KMS-11 (cell line): Measurements from ENCODE around the gene NDUFAF3.

Experiments used
- H2AFZ ChIP-seq: fragments of 200-600 bp; sonication (generic); 2 replicates; pipeline ENCODE4 v1.6.1; 2016; ENCODE audit warnings: antibody characterized with exemption, mixed run types, low read depth
- H3K27ac ChIP-seq: fragments of 200-600 bp; sonication (generic); 2 replicates; pipeline ENCODE4 v1.6.1; 2016; ENCODE audit warnings: mild to moderate bottlenecking, mixed run types
- H3K27me3 ChIP-seq: fragments of 200-600 bp; sonication (generic); 2 replicates; pipeline ENCODE4 v1.6.1; 2017; ENCODE audit warnings: mild to moderate bottlenecking, low read depth, mixed run types, moderate library complexity; ENCODE audit not compliant: insufficient read depth
- H3K36me3 ChIP-seq: fragments of 200-600 bp; sonication (generic); 2 replicates; pipeline ENCODE4 v1.6.1; 2017; ENCODE audit warnings: mild to moderate bottlenecking, mixed run types; ENCODE audit not compliant: insufficient read depth
- H3K4me1 ChIP-seq: fragments of 200-600 bp; sonication (generic); 2 replicates; pipeline ENCODE4 v1.6.1; 2016; ENCODE audit warnings: mild to moderate bottlenecking, low read depth, mixed run types; ENCODE audit not compliant: poor library complexity, severe bottlenecking
- H3K4me2 ChIP-seq: fragments of 200-600 bp; sonication (generic); 2 replicates; pipeline ENCODE4 v1.7.0; 2016; ENCODE audit warnings: mild to moderate bottlenecking, mixed run types
- H3K4me3 ChIP-seq: fragments of 200-600 bp; sonication (generic); IDR thresholded peaks from 2 replicates; pipeline ENCODE4 v1.6.1; 2017; ENCODE audit warnings: low read depth, low read length, mixed read lengths; ENCODE audit not compliant: insufficient read depth
- H3K79me2 ChIP-seq: fragments of 200-600 bp; sonication (generic); 2 replicates; pipeline ENCODE4 v1.6.1; 2016; ENCODE audit warnings: low read depth, mixed run types; ENCODE audit not compliant: insufficient read depth
- H3K9ac ChIP-seq: fragments of 200-600 bp; sonication (generic); 2 replicates; pipeline ENCODE4 v1.6.1; 2016; ENCODE audit warnings: mild to moderate bottlenecking, mixed run types
- H4K20me1 ChIP-seq: fragments of 200-600 bp; sonication (generic); 2 replicates; pipeline ENCODE4 v1.6.1; 2016; ENCODE audit warnings: mild to moderate bottlenecking, mixed run types; ENCODE audit not compliant: insufficient read depth
- CTCF ChIP-seq: fragments of 200-600 bp; sonication (generic); conservative IDR thresholded peaks from 2 replicates; pipeline ENCODE4 v1.6.1; 2017; ENCODE audit warnings: low read depth, mild to moderate bottlenecking, antibody characterized with exemption, low read length, moderate library complexity, mixed read lengths

NDUFAF3 gene

GRCh38 chr3:49019941-49020329 is 2.0 kb upstream of the NDUFAF3 start:
- Histone ChIP-seq H3K36me3 (no peaks in the 10 kb centered on the region), H3K4me2 (peak overlapping the region; percentile 76), H3K4me1 (peaks cover 21% of the 10 kb centered on the region), H4K20me1 (no peaks in the 10 kb centered on the region), H3K9ac (peak overlapping the region; percentile 93; the same call in 1 of the 2 replicates), H3K27ac (peak overlapping the region; percentile 94; the same call in 1 of the 2 replicates), H3K4me3 (no peak overlapping the region), H2AFZ (no peak overlapping the region), H3K79me2 (peaks cover 32% of the 10 kb centered on the region; the same call in 1 of the 2 replicates), H3K27me3 (no peaks in the 10 kb centered on the region)
- TF ChIP-seq CTCF: no peak

- Histone ChIP-seq H3K79me2 (peaks cover 33% of the 10 kb centered on the region; the same call in 1 of the 2 replicates), H2AFZ (no peak overlapping the region), H3K27me3 (no peaks in the 10 kb centered on the region), H3K4me3 (peak overlapping the region; percentile 68), H3K4me1 (peaks cover 21% of the 10 kb centered on the region), H4K20me1 (no peaks in the 10 kb centered on the region), H3K27ac (peak overlapping the region; percentile 94), H3K36me3 (no peaks in the 10 kb centered on the region), H3K9ac (peak overlapping the region; percentile 93), H3K4me2 (peak overlapping the region; percentile 76)
- no peak for TF ChIP-seq CTCF
These were observed 1.4 kb upstream of the NDUFAF3 start for GRCh38 chr3:49020330-49021212.

DNA sequence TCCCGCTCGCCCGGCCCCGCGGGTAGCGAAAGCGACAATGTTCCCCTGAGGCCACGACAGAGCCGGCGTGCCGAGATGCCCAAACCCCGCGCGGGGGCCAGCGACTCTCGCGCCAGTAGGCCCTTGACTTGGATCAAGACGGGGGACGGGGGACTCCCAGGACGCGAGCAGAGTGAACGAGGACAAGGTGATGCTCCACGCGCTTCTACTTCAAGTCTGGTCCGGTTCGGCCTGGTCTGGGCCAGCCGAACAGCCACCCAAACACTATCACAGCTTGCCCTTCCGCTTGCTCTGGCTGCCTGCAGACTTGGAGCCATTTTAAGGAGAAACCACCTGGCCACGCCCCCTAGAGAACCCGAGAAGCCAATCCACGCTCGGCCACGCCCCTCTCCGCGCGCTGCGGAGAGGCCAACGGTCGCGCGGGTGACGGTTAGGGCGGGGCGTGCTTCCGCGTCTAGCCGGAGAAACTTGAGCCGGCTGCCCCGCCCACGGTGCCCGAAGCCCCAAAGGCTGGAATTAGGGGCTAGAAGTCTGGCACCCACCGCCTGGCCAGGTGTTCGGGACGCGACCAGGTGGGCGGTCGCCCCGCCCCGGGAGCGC is 608 bp upstream of the NDUFAF3 start:
- peaks cover 33% of the 10 kb centered on the region; the same call in 1 of the 2 replicates for H3K79me2 ChIP-seq
- H3K4me2 ChIP-seq: peak overlapping the region; percentile 76; the same call in 1 of the 2 replicates
- peak overlapping the region; percentile 43 for H3K4me3 ChIP-seq
- peak overlapping the region; percentile 94 for H3K27ac ChIP-seq
- H3K27me3 ChIP-seq: no peaks in the 10 kb centered on the region
- H3K36me3 ChIP-seq: no peaks in the 10 kb centered on the region
- H3K9ac ChIP-seq: peak overlapping the region; percentile 93
- TF ChIP-seq CTCF: no peak
- H3K4me1 ChIP-seq: peaks cover 21% of the 10 kb centered on the region
- H4K20me1 ChIP-seq: no peaks in the 10 kb centered on the region
- H2AFZ ChIP-seq: peak overlapping the region; percentile 14; the same call in 1 of the 2 replicates

DNA sequence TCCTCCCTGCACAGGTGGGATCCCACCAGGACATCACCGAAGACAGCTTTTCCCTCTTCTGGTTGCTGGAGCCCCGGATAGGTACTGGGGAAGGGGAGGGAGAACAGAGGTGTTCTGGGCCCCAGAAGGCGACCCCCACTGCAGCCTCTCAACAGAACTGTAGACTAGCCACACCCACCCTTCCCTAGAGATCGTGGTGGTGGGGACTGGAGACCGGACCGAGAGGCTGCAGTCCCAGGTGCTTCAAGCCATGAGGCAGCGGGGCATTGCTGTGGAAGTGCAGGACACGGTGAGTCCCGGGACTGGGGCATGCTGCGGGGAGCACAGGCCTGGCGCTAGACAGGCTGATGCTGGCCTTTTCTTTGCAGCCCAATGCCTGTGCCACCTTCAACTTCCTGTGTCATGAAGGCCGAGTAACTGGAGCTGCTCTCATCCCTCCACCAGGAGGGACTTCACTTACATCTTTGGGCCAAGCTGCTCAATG is 809 bp downstream of the NDUFAF3 start:
- no peak; the same call in 1 of the 2 replicates for TF ChIP-seq CTCF
- peaks cover 17% of the 10 kb centered on the region for H3K4me1 ChIP-seq
- H3K27me3 ChIP-seq: no peaks in the 10 kb centered on the region
- H3K4me2 ChIP-seq: peak overlapping the region; percentile 93
- H3K36me3 ChIP-seq: no peaks in the 10 kb centered on the region
- H2AFZ ChIP-seq: no peak overlapping the region
- H3K79me2 ChIP-seq: peaks cover 39% of the 10 kb centered on the region; the same call in 1 of the 2 replicates
- H3K27ac ChIP-seq: peak overlapping the region; percentile 94
- H3K9ac ChIP-seq: peak overlapping the region; percentile 93
- no peaks in the 10 kb centered on the region for H4K20me1 ChIP-seq
- H3K4me3 ChIP-seq: peak overlapping the region; percentile 76
